Loucy (cell line): ENCODE measurements around the gene C20orf202.

Experiments
- H2AFZ ChIP-seq: fragments of 200-600 bp; sonication (generic); 2 replicates; pipeline ENCODE4 v1.6.0; 2016; ENCODE audit warnings: antibody characterized with exemption, mild to moderate bottlenecking, low read length, moderate library complexity
- H3F3A ChIP-seq: fragments of 200-600 bp; 2 replicates; pipeline ENCODE4 v1.6.0; 2016; ENCODE audit warnings: antibody characterized with exemption, low read depth, mild to moderate bottlenecking
- H3K27me3 ChIP-seq: fragments of 200-600 bp; sonication (generic); 2 replicates; pipeline ENCODE4 v1.6.1; 2014; ENCODE audit warnings: low read length, mild to moderate bottlenecking; ENCODE audit not compliant: insufficient read depth, poor library complexity, severe bottlenecking
- H3K36me3 ChIP-seq: fragments of 200-600 bp; sonication (generic); 2 replicates; pipeline ENCODE4 v1.6.1; 2016; ENCODE audit warnings: low read length; ENCODE audit not compliant: insufficient read depth
- H3K4me1 ChIP-seq: fragments of 200-600 bp; sonication (generic); 2 replicates; pipeline ENCODE4 v1.5.1; 2014; ENCODE audit warnings: low read length, mild to moderate bottlenecking; ENCODE audit not compliant: insufficient read depth, poor library complexity, severe bottlenecking
- H3K4me2 ChIP-seq: fragments of 200-600 bp; sonication (generic); 2 replicates; pipeline ENCODE4 v1.6.0; 2014; ENCODE audit warnings: antibody characterized with exemption, low read length, low read depth, mild to moderate bottlenecking; ENCODE audit not compliant: poor library complexity, severe bottlenecking
- H3K4me3 ChIP-seq: fragments of 200-600 bp; sonication (generic); 2 replicates; pipeline ENCODE4 v1.5.1; 2014; ENCODE audit warnings: low read length, mild to moderate bottlenecking, mixed read lengths; ENCODE audit not compliant: poor library complexity, severe bottlenecking
- H3K79me2 ChIP-seq: fragments of 200-600 bp; sonication (generic); 2 replicates; pipeline ENCODE4 v1.6.1; 2014; ENCODE audit warnings: low read length; ENCODE audit not compliant: insufficient read depth
- H3K9ac ChIP-seq: fragments of 200-600 bp; sonication (generic); 2 replicates; pipeline ENCODE4 v1.6.0; 2014; ENCODE audit warnings: mild to moderate bottlenecking, low read depth, low read length, moderate library complexity; ENCODE audit not compliant: poor library complexity, severe bottlenecking
- H3K9me2 ChIP-seq: fragments of 200-600 bp; sonication (generic); replicated peaks from 2 replicates; pipeline ENCODE4 v1.6.1; 2016; ENCODE audit warnings: low read depth, low read length, mixed read lengths
- H3K9me3 ChIP-seq: fragments of 200-600 bp; sonication (generic); 2 replicates; pipeline ENCODE4 v1.6.1; 2014; ENCODE audit warnings: mild to moderate bottlenecking, antibody characterized with exemption, low read length, low read depth; ENCODE audit not compliant: insufficient read depth
- H4K20me1 ChIP-seq: fragments of 200-600 bp; sonication (generic); 2 replicates; pipeline ENCODE4 v1.6.0; 2014; ENCODE audit warnings: antibody characterized with exemption, low read length, mild to moderate bottlenecking; ENCODE audit not compliant: insufficient read depth, poor library complexity, severe bottlenecking
- EZH2phosphoT487 ChIP-seq: fragments of 200-600 bp; IDR thresholded peaks from 2 replicates; pipeline ENCODE4 v1.6.1; 2018; ENCODE audit warnings: antibody characterized with exemption, mild to moderate bottlenecking, moderate library complexity, borderline replicate concordance
- TF ChIP-seq, protein P1 (sequence below): fragments of 200-600 bp; sonication (generic); conservative IDR thresholded peaks from 2 replicates; pipeline ENCODE4 v1.5.1; 2014; ENCODE audit warnings: mild to moderate bottlenecking, antibody characterized with exemption, low read length

The C20orf202 gene

GRCh38 chr20:1174787-1175186, 28.5 kb upstream of the C20orf202 start:
- no peaks in the 10 kb centered on the region for H3K79me2 ChIP-seq
- no peak overlapping the region for H3K9ac ChIP-seq
- no peaks in the 10 kb centered on the region for H3K27me3 ChIP-seq
- no peak overlapping the region for H3K4me3 ChIP-seq
- no peaks in the 10 kb centered on the region for H3K4me1 ChIP-seq
- no peak overlapping the region for H3K4me2 ChIP-seq
- H3K9me3 ChIP-seq, result no peaks in the 10 kb centered on the region
- H2AFZ ChIP-seq, result no peak overlapping the region
- no peak for TF ChIP-seq EZH2phosphoT487
- TF ChIP-seq, protein P1, sequence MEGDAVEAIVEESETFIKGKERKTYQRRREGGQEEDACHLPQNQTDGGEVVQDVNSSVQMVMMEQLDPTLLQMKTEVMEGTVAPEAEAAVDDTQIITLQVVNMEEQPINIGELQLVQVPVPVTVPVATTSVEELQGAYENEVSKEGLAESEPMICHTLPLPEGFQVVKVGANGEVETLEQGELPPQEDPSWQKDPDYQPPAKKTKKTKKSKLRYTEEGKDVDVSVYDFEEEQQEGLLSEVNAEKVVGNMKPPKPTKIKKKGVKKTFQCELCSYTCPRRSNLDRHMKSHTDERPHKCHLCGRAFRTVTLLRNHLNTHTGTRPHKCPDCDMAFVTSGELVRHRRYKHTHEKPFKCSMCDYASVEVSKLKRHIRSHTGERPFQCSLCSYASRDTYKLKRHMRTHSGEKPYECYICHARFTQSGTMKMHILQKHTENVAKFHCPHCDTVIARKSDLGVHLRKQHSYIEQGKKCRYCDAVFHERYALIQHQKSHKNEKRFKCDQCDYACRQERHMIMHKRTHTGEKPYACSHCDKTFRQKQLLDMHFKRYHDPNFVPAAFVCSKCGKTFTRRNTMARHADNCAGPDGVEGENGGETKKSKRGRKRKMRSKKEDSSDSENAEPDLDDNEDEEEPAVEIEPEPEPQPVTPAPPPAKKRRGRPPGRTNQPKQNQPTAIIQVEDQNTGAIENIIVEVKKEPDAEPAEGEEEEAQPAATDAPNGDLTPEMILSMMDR, result no peak
- peaks cover 13% of the 10 kb centered on the region; the same call in 1 of the 2 replicates for H3K36me3 ChIP-seq
- no peaks in the 10 kb centered on the region for H3K9me2 ChIP-seq
- no peaks in the 10 kb centered on the region for H4K20me1 ChIP-seq
- no peaks in the 10 kb centered on the region for H3F3A ChIP-seq

- Histone ChIP-seq H3K9me2 (no peaks in the 10 kb centered on the region), H3F3A (no peaks in the 10 kb centered on the region), H4K20me1 (no peaks in the 10 kb centered on the region), H3K4me1 (no peaks in the 10 kb centered on the region), H2AFZ (no peak overlapping the region), H3K79me2 (no peaks in the 10 kb centered on the region), H3K9me3 (no peaks in the 10 kb centered on the region), H3K36me3 (0 out of 2 replicates have a peak, but pooled peaks cover 3% of the 10 kb centered on the region), H3K9ac (no peak overlapping the region), H3K27me3 (no peaks in the 10 kb centered on the region), H3K4me2 (no peak overlapping the region), H3K4me3 (no peak overlapping the region)
- TF ChIP-seq EZH2phosphoT487, result no peak
- TF ChIP-seq, protein P1, result no peak; the same call in 1 of the 2 replicates
These were observed 25.6 kb upstream of the C20orf202 start for GRCh38 chr20:1177680-1178079.

DNA sequence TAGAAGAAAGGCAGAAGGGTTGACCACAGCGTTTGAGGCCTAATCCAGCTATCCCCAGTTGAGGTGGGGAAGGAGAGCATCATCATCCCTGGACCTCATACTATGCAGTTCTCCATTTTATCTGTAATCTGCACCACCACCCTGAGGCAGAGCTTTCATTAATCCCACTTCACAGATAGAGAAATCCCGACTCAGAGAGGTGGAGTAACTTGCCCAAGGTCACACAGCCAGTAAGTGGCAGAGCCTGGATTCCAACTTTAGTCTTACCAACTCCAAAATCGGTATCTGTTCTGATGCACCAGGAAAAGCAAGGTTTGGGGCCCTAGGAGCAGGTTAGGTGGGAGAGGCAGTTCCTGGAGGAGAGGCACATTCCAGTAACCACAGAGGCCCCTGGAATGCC, 25.2 kb upstream of the C20orf202 start:
- TF ChIP-seq EZH2phosphoT487, result no peak
- TF ChIP-seq, protein P1, result no peak
- no peak overlapping the region for H3K4me2 ChIP-seq
- H3K36me3 ChIP-seq, result 0 out of 2 replicates have a peak, but pooled peaks cover 3% of the 10 kb centered on the region
- no peaks in the 10 kb centered on the region for H3K9me2 ChIP-seq
- no peak overlapping the region for H2AFZ ChIP-seq
- H3K4me3 ChIP-seq, result no peak overlapping the region
- no peaks in the 10 kb centered on the region for H3K9me3 ChIP-seq
- H3K79me2 ChIP-seq, result no peaks in the 10 kb centered on the region
- no peaks in the 10 kb centered on the region for H3K27me3 ChIP-seq
- no peaks in the 10 kb centered on the region for H4K20me1 ChIP-seq
- no peaks in the 10 kb centered on the region for H3K4me1 ChIP-seq
- no peak overlapping the region for H3K9ac ChIP-seq
- no peaks in the 10 kb centered on the region for H3F3A ChIP-seq
